Cardiac septum (tissue), 1 donor: Measurements from ENCODE around the gene FBXO38. TPM values are rescaled to one million over a fixed set of nuclear protein-coding genes. Genes with fewer than 3 reads are reported as not detected.
A peak's percentile ranks its signal among the peaks of the same experiment; 100 is the strongest.
"Not testable (repeated sequence)": the region's sequence is repeated elsewhere in the genome, so short reads cannot be mapped to it uniquely, and the experiment has no call there.

Experiments used
- DNase-seq: peaks from one replicate; pipeline ENCODE4 v3.0.0-alpha.2; 2020; ENCODE audit warnings: low spot score
- intact Hi-C: fragments of 100-400 bp; cut with DNase I; formaldehyde crosslinking; loops from one replicate; pipeline ENCODE4 v1.14.0; 2022
- total RNA-seq: library from RNA; stranded (reverse); fragmentation: NEBNext Ultra II Directional; extraction: Animal tissue kit (Norgen Biotek cat#: 25700); gene quantifications from one replicate; pipeline ENCODE4 v1.2.1, GENCODE V29; 2021
- donor health status: DM: no; HTN: no; CAD: no.

FBXO38 gene
- total RNA-seq, 1 donor from 2014 or later = 61.3 TPM

DNA sequence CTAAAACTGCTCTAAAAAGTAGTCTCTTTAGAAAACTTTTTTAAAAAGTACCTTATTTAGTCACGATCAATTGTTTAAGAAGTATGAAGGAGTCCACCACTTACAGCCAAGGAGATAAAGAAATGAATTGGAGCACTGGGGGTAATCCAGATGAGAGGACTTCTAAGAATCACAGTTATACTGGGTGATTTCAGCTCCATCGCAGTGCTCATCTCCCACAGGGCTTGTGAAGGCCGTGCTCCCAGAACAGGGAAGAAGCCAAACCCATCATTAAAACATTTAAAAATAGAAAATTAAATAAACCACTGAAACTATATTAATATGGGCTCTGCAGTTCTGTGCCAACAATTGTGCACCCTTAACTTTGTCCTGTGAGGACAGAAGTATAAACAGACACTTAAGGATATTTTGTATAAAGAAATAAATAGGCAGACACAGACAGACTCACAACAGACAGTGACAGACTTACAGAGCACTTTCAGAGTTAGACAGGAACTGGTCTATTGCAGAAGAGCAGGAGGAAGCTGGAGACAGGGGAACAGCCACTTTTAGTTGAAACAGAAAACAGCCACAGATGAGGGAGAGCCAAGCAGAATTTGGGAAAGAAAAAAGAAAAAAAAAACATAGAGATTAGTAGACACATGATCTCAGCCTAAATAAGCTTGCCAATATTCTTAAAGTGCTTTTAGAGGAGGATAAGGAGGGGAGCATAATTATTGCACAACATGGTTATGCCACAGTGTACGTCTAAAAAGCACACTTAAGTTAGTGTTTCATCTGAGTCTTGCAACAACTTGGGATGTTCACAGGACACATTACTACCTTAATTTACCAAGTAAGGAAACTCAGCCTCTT lies 81.8 kb downstream of the FBXO38 start:
- no peak for DNase-seq
- intact Hi-C loops = no loop called here

DNA sequence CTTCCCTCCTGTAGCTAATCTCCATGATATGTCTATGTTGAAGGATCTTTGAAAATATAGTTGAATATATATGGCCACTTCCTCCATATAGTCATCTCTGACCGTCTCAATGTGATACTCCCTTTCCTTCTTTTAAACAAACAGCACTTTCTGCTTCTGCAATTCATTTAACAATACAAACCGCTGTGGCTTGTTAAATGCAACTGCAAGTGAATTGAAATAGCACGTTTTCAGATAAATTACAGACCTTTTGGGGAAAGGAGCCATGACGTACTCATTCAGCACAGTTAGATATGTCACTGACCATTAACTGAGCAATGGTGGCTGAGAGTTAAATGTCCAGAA lies 82.5 kb downstream of the FBXO38 start:
- DNase-seq = no peak
- intact Hi-C loops = no loop called here

DNA sequence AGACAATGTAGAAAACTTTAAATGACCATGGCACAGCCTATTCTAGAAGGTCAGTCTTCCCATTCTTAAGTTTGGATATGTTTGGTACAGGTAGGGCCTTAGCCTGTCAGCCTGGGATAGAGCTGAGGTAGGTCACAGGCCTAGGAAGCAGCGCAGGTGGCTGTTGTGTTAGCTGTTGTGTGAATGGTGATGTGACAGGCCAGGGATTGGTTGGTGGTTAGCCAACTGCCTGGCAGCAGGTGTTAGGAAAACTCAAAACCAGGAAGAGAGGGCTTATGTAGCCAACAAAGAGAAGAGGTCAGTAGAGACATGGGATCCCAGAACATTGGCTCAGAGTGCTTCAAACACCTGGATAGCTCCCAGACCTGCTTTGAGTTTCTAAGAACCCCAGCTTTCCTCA lies 84.2 kb downstream of the FBXO38 start:
- intact Hi-C loops = no loop called here

DNA sequence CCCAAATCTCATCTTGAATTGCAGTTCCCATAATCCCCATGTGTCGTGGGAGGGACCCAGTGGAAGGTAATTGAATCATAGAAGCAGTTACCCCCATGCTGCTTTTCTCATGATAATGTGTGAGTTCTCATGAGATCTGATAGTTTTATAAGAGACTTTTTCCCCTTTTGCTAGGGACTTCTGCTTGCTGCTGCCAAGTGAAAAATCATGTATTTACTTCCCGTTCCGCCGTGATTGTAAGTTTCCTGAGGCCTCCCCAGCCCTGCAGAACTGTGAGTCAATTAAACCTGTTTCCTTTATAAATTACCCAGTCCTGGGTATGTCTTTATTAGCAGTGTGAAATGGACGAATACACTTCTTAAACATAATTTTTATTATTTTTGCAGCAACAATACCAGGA lies 85.0 kb downstream of the FBXO38 start:
- DNase-seq, intact Hi-C loops: not testable (repeated sequence)

More for the DNA sequence above, 84.2 kb downstream of the FBXO38 start:
- no peak for DNase-seq

DNA sequence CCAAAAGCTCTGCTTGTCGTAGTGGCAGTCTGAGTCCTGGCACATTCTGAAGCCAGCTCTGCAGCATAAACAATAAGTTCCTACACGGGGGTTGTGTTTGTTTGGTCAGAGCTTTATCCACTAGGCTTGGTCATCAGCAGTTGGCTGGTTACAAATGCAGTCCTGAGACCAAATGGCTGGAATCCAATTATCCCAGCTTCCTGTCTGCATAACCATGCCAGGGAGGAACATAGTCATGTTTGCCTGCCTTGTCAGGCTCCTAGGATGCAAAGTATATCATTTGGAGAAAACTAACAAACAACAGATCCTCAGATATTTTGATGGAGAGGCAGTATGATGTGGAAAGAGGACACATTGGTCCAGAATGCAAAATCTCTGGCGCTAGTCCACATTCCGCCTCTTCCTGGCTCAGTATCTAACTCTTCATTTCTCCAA lies 85.8 kb downstream of the FBXO38 start:
- intact Hi-C loops = no loop called here
- DNase-seq = no peak

DNA sequence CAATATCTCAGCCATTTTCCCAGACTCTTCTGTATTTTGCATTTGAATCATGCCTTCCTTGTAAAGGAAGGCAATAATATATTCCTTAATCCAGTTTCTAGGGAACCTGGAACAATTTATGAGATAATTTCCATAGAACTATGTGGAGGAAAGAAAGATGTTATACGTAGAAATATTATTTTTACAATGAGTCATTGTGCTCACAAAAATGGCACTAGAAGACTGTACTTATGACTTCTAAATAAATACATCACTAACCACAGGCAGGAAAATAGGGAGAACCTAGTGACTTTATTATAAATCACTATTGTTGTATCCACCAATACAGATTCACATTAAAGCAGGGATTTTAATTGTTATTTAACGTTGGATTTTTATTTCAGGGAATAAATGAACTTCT lies 87.6 kb downstream of the FBXO38 start:
- DNase-seq = no peak
- intact Hi-C loops = no loop called here

DNA sequence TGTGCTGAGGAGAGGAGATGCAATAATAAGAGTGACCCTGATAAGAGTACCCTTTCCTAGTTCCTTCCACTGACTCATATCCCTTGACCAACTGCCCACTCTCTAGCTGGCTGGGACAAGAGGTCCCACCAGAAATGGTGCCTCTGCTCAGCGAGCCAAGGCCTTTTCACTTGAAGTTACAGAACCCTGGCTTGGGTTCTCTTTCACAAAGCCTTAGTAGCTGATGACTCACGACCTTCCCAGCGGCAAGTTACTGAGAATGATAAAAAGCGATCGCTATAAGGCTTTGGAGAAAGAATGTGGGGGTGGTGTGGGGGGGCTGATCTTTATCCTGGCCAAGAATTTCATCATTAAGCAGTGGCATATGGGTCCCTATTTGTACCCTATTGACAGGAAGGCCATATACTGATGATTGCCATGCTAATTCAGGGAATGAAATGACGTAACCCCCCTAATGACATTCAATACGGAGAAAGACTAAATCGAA lies 90.3 kb downstream of the FBXO38 start:
- DNase-seq = peak; percentile 81
- intact Hi-C loops = no loop called here

DNA sequence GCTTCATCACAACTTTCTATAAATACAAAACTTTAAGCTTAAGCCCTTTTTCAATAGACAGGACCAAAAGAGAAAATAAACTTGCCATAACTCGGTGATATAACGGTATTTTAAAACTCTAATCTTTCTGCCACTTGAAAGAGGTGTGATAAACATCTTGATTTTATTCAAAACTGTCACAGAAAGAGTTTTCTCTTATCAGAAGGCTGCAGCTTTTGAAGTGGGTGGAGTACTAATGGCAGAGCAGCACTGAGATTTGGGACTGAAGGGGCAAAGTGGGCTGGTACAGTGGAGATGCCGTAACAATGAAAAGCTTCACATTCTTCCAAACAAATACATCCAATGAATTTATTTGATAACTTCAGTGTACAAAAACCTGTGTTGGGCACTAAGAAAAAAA lies 92.5 kb downstream of the FBXO38 start:
- no peak for DNase-seq
- intact Hi-C loops = no loop called here

DNA sequence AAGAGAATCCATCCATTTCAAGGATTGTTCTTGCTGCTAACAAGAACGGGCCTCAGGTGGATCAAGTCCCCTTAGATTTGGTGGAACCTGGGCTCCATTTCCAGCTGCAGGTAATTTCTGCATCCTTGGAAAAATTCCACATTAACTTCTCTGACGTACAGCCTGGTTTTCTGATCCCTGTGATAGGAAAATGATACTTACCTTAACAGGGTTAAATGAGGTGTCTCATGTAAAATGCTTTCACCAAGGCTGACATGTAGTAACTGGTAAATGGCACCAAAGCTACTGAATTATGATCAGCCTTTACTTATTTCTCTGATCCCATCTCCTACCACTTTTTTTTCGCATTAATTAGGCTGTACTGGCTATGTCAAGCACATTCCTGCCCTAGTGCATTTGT lies 93.7 kb downstream of the FBXO38 start:
- intact Hi-C loops = no loop called here

DNA sequence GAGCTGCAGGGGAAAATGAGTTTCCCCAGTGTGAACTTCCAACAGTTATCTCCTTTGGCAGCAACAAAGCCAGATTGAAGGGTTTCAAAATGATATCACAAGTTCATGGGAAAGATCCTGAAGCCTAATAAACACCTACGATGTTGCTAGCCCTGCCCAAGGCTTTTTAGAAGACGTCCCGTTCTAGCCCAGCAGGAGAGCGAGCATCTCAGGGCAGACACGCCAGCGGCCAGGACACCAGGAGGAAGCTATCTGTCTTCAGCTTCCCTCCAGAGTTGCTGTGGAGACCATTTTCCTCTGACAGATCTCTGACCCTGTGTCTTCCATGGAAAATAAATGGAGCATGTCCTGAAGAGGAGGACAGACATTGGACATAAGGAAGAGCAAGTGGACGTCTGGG lies 98.4 kb downstream of the FBXO38 start:
- DNase-seq = no peak
- intact Hi-C loops = no loop called here

More for the DNA sequence above, 93.7 kb downstream of the FBXO38 start:
- no peak for DNase-seq

DNA sequence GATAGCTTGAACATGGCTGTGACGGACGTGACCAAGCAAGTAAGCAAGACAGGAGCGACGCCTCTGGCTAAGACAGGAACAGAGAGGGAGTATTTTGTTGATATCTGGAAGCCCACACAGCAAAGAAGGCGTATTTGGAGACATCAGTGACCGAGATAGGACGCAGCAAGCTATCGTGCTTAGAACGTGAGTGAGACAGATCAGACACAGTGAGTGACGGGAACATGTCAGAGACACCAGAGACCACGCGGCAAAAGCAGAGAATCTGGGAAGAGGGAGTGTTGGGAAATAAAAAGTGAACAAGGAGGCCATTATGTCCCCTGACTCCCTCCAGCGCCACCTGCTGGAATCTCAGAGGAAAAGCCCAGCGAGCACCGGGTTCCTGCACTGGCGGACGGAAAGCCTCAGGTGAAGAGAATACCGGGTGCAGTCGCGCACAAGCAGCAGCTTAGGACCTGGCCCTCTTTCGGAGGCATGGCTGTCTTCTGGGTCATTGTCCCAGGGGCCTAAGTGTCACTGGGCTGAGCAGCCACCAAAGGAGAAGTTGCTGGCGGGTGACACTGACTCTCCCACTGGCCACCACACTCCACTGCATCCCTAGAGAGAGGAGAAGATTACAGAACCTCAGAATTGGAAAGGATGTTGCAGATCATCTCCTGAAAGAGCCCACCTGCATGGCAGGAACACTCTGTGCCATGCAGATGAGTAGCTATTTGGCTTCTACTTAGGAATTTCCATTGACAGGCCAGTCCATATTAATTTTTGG lies 99.1 kb downstream of the FBXO38 start:
- intact Hi-C loops = no loop called here

DNA sequence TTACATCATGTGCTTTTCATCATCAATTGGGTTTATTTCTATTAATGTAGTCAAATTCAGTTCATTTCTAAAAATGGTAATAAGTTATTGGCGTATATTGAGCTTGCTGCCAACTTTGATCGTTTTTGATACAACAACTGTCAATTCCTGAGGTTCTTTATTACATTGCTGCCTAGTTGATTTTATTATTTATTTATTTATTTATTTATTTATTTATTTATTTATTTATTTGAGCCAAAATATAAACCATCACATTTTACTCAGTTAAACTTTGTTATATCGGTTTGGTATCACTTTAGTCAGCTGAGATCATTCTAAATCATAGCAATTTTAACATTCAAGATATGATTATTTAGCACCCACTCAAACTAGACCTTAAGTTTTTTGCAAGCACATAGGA lies 100.0 kb downstream of the FBXO38 start:
- intact Hi-C loops = no loop called here
- DNase-seq = no peak

More for the DNA sequence above, 99.1 kb downstream of the FBXO38 start:
- DNase-seq = peak; percentile 84

DNA sequence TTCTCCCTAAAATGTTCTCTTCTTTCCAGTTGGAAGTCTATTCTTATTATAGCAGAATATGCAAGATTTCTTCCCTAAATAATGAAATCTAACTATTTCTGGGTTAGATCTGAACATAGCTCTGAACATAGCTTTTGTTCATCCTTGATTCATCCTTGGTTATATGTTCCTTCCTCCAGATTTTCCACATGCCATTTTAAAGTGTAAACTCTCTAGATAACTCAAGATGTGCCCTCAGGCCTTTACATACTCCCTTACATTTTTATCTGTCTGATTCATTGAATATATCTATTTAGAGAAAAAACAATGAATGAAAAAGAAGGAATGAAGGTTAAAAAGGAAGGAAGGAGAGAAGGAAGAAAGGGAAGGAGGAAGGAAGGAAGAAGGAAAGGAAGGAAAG lies 100.9 kb downstream of the FBXO38 start:
- intact Hi-C loops = no loop called here

DNA sequence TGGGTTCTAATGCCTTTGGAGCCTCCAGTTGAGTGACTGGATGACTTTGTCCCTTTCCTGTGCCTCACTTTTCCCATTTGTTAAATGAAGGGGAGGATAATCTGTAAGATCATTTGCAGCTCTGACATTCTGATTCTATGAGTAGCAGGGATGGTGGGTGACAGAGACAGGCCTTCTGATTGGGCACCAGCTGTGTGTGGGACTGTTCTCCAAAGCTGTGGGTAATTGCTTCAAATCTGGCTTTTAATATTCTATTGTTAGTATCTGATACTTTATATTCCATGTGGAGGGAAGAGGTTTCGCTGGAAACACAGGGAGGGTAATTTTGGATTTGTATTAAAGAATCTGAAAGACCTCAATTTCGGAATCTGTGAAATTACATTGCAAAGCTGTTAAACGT lies 102.7 kb downstream of the FBXO38 start:
- intact Hi-C loops = no loop called here
- DNase-seq = no peak

More for the DNA sequence above, 100.9 kb downstream of the FBXO38 start:
- DNase-seq = no peak

DNA sequence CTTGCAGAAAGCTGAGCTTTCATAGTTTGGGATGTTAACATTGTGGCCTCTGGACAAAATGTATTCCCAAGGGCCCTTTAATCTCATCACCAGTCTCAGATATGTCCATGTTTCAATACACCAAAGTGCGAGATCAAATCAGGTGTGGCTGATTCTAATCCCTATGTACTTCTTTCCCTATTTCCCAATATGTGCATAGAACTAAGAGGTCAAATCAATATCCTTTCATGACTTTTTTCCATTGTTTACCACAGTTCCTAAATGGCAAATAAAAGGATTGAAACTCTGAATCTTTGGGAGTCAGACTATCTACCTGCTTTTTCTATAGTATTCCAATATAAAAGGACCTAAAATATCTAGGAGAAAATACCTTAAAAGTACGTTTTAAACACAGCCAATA lies 105.0 kb downstream of the FBXO38 start:
- intact Hi-C loops = no loop called here
- no peak for DNase-seq

DNA sequence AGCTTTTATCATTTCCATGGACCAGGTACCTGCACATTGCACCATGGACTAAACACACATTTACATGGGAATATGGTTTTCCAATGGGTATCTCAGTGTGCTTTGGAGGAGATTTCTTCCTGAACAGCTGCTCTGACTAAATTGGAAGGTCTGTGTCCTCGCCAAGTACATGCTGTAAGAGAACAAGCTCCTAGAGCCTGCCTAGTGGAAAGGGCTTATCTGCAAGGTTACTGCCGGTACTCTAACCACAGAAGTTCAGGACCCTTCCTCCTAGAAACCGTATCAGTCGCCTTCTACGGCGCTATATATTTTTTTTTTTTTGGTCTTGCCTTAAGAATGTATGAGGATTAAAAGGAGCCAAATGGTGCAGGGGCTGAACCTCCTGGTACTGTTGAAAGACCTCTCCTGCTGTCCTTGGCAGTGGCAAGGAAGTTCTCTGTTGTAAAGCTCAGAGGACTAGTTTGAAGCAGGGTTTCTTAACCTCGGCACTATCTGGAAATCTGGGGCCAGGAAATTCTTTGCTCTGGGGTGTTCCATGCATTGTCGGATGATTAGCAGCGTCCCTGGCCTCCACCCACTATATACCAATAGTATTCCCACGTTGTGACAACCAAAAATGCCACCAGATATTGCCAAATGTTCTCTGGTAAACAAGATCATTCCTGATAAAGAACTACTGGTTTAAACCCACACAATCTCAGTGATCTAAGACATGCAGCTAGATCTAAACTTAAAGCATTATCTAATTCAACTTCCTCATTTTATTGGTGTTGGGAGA lies 107.4 kb downstream of the FBXO38 start:
- intact Hi-C loops = no loop called here
- no peak for DNase-seq

DNA sequence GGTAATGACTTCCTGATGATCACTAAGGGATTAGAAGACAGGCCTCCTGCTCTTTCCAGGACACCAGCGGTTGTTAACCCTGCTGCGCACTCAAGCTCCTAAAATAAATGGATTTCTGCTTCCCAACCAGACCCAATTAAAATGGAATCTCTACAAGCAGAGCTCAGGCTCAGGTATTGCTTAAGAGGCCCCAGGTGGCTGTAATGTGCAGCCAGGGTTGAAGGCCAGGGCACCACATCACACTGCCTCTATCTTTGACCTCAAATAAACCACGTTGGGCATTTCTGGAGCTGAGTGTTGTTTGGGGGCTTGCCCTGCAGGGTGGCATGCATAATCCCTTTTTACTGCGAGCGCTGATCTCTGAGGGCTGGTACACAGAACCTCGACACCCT lies 108.0 kb downstream of the FBXO38 start:
- no peak for DNase-seq
- intact Hi-C loops = no loop called here

DNA sequence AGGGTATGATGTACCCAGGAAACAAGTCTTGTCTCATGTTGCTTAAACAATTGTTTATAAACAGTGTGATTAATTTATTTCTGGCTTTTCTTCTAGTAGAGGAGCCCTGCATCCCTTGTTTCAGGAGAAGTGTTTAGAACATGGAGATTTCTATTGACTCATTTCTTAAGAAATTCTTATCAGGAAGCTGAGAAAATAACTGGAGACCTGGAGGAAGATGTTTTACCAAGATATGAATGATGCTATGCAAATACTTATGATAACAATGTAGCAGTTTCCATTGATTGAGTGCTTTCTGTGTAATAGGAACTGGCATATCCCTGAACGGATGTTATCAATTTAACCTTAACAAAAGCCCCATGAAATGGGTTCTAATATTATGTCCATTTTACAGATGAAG lies 108.6 kb downstream of the FBXO38 start:
- intact Hi-C loops = no loop called here
- DNase-seq = no peak
